Fibroblast of upper back skin (primary cell): ENCODE measurements around the gene XCL2.
"Not testable (repeated sequence)": the region's sequence is repeated elsewhere in the genome, so short reads cannot be mapped to it uniquely, and the experiment has no call there.

Source experiments
- DNase-seq: peaks from one replicate; pipeline ENCODE4 v3.0.0-alpha.2; 2013

XCL2 gene

DNA sequence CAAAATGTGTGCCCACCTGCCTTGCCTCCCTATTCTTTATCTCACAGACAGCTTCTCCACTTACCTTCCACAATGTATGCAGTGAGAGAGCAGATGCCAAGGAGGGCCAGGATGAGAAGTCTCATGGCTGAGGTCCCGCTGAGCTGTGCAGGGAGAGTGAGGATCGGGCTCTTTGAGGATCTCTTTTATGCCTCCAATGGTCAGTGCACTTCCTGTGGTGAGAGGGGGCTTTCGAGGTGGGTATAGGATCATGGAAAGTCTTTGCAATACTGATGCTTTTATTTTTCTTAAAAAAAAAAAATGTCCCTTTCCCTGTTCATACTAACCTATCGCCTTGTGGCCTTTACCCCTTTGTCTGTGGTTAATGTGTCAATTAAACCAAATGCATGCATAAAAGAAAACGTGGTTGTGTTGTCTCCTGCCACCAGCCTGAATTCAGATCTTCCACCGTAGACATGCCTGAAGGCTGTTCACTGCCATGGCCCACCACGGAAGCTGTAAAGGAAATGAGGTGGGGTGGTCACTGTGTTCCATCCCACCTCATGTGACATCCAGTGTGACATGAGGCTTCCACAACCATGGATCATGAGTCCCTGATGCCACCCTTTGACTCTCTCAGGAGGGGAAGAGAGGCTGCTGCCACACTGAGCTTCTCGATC is at the start of gene XCL2:
TSS of gene XCL2 (minus strand) at position 158 of the 659 bp plus-strand sequence. CDS start at position 125, 33 bp downstream.
- not testable (repeated sequence) for DNase-seq

DNA sequence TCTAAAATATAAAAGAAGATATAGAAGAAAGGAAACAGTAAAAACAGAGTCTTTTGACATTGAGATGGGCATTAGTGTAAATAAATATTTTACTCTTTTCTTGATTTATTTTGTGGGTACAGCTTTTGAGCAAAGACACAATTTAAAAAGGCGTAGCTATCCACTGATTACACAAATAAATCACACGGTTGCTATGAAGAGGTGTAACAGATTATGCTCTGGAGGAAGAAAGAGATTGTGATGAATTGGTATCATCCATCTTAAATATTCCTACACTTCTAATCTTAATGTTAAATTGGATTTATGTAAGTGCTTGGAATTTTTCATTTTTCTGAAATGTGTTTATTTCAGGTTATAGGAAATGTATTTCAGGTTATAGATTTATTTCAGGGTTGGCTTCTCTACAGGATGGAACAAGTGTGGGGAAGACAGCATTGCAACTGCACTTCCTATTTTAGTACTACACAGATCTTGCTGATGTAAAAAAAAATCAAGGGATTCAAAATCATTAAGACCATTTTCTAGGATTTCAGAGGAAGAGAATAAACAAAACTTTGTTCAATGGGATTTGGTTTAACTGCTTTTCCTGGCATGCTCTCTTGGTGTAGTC is 47.9 kb upstream of the XCL2 start:
- DNase-seq: no peak

DNA sequence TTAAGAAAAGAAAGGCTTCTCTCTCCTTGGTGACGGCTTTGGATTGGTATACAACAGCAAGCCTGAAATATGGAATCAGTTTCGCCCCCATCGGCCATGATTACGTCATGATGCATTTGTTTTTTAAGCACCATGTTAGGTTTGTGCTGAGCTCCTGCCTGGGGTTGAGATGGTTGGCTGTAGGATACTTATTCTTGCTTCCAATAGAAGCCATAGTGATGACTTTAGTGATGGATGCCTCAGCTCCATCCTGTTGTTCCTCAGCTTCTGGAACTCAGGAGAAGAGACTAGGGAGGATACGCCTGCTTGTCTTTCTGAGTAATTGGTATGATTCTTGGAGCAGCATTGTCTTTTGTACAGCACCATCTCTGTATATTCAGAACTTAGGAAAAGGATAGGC is 47.3 kb upstream of the XCL2 start:
- DNase-seq: no peak

- DNase-seq: no peak
Measured at GRCh38 chr1:168589167-168589566, 45.4 kb upstream of the XCL2 start.

DNA sequence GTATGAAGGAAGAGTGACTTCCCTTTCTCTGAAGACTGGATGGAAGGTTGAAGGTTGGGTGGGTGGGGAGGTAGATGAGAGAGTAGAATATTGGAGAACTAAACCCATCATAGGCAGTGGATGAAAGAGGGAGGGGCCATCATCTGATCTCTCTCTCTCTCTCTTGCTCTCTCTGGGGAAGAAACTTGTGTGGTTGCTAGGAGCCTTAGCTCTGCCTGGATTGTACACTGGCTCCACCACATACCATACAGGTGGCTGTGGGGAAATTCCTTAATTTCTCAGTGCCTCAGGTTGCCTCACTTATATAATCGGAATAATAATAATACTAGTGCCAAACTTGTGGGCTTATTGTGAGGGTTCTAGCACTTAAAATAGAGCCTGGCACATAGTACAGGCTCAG is 42.1 kb upstream of the XCL2 start:
- no peak for DNase-seq

- peak; percentile 38 for DNase-seq
Measured at GRCh38 chr1:168585191-168585590, 41.4 kb upstream of the XCL2 start.

GRCh38 chr1:168583571-168583970 is 39.8 kb upstream of the XCL2 start:
- no peak for DNase-seq

DNA sequence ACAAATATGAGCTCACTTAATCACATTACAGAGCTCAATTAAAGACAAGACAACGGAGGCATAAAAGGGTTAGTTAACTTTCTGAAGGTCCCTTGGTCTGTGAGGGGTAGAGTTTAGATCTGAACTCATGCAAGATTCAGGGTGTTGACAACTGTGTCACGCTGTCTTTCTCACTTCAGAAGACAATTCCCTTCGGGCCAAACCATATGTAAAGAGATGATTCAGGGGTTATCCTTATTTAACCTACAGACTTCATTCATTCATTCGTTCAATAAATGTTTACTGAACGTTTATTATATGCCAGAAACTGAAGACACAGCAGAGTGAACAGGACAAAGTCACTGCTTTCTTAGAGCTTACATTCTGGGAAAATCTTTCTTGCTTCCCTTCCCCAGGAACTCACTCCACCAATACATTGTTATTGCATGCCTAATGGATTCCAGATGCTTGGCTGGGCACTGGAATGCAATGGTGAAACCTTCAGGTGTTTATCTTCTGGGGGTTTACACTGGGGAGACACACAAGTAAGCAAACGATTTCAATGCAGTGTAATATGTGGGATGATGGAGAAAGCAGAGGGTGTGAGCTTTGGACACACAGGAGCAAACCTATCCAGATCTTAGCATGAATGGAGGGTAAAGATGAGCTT is 39.0 kb upstream of the XCL2 start:
- DNase-seq: peak; percentile 80

- no peak for DNase-seq
Measured at GRCh38 chr1:168581817-168582572, 38.2 kb upstream of the XCL2 start.

GRCh38 chr1:168580991-168581390 is 37.2 kb upstream of the XCL2 start:
- not testable (repeated sequence) for DNase-seq

GRCh38 chr1:168580290-168580689 is 36.5 kb upstream of the XCL2 start:
- DNase-seq: not testable (repeated sequence)

DNA sequence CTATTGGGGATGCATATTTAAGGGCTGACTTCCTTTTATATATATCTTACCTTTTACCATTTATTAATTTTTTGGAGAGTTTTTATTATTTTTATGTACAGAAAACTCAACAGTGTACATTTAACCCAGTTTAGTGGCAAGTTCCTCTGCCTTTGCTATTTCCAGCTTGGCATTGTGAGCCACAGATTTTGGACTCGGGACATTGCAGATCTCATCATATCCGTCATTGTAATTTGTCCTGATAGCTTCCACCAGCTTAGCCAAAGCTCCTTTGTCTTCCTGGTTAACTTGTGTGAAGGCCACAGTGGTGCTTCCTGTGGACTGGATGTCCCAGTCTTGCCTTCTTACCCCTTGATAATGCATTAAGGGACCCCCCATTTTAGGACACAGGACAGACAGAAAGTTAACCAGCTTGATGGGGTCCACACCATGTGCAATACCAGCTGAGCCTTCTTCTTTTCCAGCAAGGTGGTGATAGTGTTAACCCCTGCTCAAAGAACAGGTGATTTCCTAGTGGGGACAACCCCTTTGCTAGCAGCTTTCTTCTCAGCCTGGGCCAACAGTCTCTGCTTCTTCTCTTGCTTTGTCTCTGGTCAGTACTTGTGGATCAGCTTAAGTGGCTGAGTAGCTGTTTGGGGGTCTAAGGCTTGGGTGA is 34.9 kb upstream of the XCL2 start:
- not testable (repeated sequence) for DNase-seq

- DNase-seq: not testable (repeated sequence)
Measured at GRCh38 chr1:168576245-168576688, 32.5 kb upstream of the XCL2 start, which contains the start of gene XCL1. Gene XCL1, plus strand, starts transcription at chr1:168576605. Its CDS starts 33 bp downstream, at chr1:168576638.

GRCh38 chr1:168574234-168574633 is 30.4 kb upstream of the XCL2 start:
- DNase-seq: peak; percentile 57

- DNase-seq: no peak
Measured at GRCh38 chr1:168572633-168573032, 28.8 kb upstream of the XCL2 start.

DNA sequence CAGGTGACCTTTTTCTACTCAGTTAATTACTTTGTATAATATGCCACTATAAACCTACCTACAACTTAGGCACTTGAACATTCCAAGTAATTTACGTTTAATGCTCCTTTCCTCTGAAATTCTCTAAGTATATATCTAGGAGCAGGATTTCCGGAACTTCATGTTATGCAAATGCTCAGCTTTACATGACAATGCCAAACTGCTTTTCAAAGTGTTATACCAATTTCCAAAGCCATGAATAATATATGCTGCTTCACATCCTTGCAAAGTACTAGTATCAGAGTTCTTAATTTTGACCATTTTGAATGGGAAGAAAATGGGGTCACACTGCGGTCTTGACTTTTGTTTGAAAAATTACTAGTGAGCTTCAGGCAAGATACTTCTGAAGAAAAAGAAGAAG is 26.9 kb upstream of the XCL2 start:
- no peak for DNase-seq

DNA sequence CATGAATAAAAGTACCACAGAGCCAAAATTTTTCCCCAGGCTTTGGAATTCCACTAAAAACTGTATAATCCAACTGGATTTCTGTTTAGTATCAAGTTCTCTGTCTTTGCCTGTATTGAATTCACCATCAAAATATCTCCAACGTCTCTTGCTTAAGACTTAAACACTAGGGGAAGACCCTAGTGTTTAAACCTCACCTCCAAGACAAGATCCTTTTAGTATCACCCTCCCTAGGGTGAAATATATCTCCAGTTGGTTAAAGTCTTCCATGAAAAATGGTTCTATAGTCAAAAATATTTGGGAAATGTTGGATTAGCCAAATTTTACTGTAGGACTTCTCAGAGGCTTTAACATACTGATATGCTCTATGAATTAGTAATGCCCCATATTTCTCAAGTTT is 24.5 kb upstream of the XCL2 start:
- DNase-seq: no peak

DNA sequence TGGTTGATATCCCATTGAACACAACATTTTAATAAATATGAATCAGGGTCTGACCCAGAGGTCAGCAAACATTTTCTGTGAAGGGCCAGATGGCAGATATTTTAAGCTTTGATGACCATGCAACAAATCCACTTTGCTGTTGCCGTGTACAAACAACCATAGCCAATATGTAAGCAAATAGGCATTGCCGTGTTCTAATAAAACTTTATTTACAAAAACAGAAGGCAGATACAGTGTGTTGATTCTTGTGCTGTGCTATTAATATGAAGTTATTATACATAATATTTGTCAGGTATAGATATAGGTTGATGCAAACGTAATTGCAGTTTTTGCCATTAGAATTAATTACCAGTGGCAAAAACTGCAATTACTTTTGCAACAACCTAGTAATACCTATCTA is 23.8 kb upstream of the XCL2 start:
- DNase-seq: no peak

DNA sequence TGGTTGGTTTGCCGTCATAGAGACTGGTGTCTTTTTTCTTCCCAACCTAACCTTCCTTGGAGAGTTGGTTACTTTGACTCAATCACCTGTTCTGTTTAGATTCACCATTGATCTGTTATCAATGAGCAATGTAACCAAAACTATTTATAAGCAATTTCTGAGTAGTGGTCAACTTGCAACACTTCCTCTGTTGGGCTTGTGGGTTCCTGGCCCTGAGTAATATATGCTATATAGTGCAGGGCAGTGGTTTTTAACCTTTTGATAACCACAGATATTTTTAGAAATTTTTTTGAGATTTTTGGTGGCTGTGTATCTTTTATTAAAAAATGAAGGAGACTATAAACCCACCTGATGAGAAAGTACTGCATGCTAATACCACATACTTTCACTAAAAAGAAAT is 23.2 kb upstream of the XCL2 start:
- DNase-seq: no peak

DNA sequence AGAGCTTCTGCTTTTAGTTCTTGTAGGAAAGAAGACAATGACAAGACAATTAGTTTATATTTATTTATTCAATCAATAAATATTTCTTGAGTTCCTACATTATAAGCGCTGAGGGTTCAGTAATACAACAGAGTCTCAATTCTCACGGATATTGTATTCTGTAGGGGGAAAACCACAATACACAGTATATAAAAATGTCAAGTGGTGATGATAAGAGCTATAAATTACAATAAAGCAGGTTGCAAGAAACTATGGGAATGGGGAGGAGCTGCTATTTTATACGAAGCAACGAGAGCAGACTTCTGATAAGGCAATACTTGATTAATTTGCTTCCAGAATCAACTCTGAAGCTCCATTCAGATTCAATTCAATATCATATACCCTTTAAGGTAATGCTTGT is 22.0 kb upstream of the XCL2 start:
- no peak for DNase-seq

GRCh38 chr1:168561989-168562388 is 18.2 kb upstream of the XCL2 start:
- DNase-seq: no peak

DNA sequence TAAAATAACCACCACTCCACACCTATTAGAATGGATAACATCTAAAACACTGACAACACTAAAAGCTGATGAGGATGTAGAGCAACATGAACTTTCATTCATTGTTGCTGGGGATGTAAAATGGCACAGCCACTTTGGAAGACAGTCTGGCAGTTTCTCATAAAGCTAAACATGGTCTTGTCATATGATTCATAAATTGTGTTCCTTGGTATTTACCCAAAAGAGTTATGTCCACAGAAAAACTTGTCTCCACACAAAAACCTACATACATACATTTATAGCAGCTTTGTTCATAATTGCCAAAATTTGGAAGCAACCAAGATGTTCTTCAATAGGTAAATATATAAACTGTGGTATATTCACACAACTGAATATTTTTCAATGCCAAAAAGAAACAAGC is 16.6 kb upstream of the XCL2 start:
- no peak for DNase-seq

DNA sequence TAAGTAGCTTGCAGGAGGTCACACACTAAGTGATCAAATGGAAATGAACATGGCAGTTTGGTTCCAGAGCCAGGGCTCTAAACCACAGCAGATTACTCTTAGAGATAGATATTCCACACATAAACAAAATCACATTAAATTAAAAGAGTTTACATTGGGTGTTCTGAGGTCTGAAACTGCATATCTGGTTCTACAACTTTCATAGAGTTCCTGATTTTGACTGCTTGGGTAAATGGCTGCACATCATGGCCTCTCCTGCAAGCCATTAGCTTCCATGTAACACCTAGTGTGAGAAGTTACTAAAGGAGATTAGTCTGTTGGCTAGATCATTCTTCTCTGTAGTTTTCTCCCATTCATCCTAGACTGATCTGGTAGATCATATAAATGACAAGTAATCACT is 12.8 kb upstream of the XCL2 start:
- no peak for DNase-seq
